ENCODE measurements around the gene LMBR1L.
"Not testable (repeated sequence)": the region's sequence is repeated elsewhere in the genome, so short reads cannot be mapped to it uniquely, and the experiment has no call there.

Gene LMBR1L

DNA sequence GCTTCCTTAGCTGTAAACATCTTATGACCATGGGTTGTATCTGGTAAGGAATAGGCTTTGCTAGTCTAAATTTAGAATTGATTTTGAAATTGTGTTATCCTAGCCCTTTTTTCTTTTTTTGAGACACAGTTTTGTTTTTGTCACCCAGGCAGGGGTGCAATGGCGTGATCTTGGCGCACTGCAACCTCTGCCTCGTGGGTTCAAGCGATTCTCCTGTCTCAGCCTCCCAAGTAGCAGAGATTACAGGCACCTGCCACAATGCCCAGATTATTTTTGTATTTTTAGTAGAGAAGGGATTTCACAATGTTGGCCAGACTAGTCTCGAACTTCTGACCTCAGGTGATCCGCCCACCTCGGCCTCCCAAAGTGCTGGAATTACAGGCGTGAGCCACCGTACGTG is 22.9 kb upstream of the LMBR1L start:
- TF ChIP-seq POLR2A (IDR thresholded peaks at IDR 0.05; ENCODE audit: low read depth, low read length) (no peak), PAX5 (IDR thresholded peaks at IDR 0.05; ENCODE audit: insufficient read depth, low read length, severe bottlenecking) (no peak), SPI1 (IDR thresholded peaks at IDR 0.05; ENCODE audit: low read depth, low read length) (no peak), POLR2AphosphoS5 (IDR thresholded peaks at IDR 0.05; ENCODE audit: low read depth, low read length) (no peak), TAF1 (IDR thresholded peaks at IDR 0.05; ENCODE audit: low read depth, low read length) (no peak), POU2F2 (IDR thresholded peaks at IDR 0.05; ENCODE audit: low read depth, low read length) (no peak)
- FAIRE-seq: no peak
- no peak for DNase-seq (ENCODE audit: insufficient read length, low spot score)

DNA sequence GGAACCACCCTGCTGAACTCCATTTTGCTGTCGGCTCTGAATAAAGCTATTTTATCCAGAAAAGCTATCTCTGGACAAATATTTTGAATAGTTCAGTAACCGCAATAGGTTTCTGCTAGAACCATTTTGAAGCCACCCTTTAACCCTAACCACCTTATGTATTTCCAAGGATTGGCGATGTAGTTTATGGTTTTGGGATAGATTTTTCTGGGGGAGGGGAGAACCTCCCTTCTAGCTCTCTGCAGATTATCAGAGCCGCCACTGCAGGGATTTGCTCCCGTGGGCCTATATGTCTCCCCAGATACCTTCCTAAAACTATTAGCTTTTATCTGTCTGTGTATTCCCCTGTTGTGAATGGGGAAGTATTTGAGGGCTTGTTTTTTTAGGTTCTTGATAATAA is 22.4 kb upstream of the LMBR1L start:
- FAIRE-seq (no peak), DNase-seq (ENCODE audit: insufficient read length, low spot score) (no peak)
- TF ChIP-seq SPI1 (IDR thresholded peaks at IDR 0.05; ENCODE audit: low read depth, low read length): no peak
- TF ChIP-seq POLR2AphosphoS5 (IDR thresholded peaks at IDR 0.05; ENCODE audit: low read depth, low read length): no peak
- no peak for TF ChIP-seq TAF1 (IDR thresholded peaks at IDR 0.05; ENCODE audit: low read depth, low read length)
- TF ChIP-seq POLR2A (IDR thresholded peaks at IDR 0.05; ENCODE audit: low read depth, low read length): no peak
- no peak for TF ChIP-seq PAX5 (IDR thresholded peaks at IDR 0.05; ENCODE audit: insufficient read depth, low read length, severe bottlenecking)
- TF ChIP-seq POU2F2 (IDR thresholded peaks at IDR 0.05; ENCODE audit: low read depth, low read length): no peak

DNA sequence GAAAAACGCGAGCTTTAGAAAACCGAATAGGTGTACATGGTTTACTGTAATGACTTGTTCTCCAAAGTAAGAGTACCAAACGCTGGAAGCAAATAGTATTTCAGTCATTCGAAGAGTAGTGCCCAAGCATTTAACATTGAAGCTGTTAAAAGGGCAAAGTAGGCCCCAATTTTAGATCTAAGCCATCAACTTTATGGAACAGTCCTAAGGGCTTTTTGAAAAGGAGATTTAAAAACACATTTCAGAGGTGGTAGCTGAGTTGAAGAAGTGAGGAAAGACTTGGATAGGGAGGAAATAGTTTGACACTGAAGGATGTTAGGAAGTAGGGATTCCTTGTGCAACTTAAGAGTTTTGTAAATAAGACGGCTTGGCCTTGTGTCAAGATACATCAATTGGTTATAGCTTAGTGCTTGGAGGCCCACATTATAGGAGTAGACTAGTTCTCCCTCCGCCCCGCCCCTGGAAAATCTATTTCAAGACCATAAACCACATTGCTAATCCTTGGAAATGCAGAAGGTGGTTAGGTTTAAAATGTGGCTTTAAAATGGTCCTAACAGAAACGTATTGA is 21.3 kb upstream of the LMBR1L start:
- no peak for FAIRE-seq
- no peak for DNase-seq (ENCODE audit: insufficient read length, low spot score)

DNA sequence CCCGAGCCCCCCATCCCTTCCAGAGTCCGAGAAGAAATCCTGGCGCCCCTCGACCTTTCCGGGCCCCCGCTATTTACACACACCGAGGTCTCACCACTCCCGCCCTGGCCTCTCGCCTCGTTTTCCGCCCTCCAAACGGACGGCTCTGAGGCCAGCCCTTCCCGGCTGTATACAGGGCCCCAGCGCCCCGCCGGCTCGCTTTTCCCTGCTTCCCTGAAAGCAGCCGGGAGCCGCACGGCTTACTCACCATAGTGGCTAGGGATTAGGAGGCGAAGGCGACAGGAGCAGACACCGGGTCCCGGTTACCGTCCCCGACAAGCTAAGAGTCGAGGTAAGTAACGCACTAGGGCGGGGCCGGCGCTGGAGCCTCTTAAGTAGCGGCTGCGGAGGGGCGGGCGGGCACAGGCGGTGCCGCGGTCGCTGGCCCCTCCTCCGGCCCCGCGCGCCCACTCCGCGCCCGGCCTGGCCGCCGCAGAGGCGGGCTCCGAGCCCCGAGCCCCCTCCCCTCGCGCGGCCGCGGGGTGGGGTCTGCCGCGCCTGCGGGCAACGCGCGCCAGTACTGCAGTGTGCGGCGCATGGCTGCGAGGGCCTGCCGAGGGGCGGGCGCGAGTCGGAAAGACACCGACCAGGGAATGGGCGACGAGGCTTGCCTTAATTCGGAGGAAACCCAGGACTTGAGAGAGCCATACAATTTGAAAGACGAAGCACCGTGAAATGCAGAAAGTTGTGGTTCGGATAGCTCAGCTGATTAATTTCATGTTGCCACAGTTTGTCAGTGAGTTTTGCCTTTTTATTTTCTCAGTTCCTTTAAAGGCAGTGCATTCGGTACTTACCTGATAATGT is 20.6 kb upstream of the LMBR1L start, which contains the start of gene TUBA1B:
TSS of gene TUBA1B (minus strand) at position 345 of the 843 bp plus-strand sequence. CDS start at position 250, 95 bp downstream.
- peak; percentile 20 for FAIRE-seq
- peak; percentile 78 for DNase-seq (ENCODE audit: insufficient read length, low spot score)
- TF ChIP-seq POLR2A (IDR thresholded peaks at IDR 0.05; ENCODE audit: low read depth, low read length) (peak; percentile 99), SPI1 (IDR thresholded peaks at IDR 0.05; ENCODE audit: low read depth, low read length) (peak; percentile 56), PAX5 (IDR thresholded peaks at IDR 0.05; ENCODE audit: insufficient read depth, low read length, severe bottlenecking) (no peak), POLR2AphosphoS5 (IDR thresholded peaks at IDR 0.05; ENCODE audit: low read depth, low read length) (peak; percentile 99), TAF1 (IDR thresholded peaks at IDR 0.05; ENCODE audit: low read depth, low read length) (peak; percentile 70), POU2F2 (IDR thresholded peaks at IDR 0.05; ENCODE audit: low read depth, low read length) (peak; percentile 93)

More for the DNA sequence above, 21.3 kb upstream of the LMBR1L start:
- TF ChIP-seq TAF1 (IDR thresholded peaks at IDR 0.05; ENCODE audit: low read depth, low read length): no peak
- TF ChIP-seq POLR2AphosphoS5 (IDR thresholded peaks at IDR 0.05; ENCODE audit: low read depth, low read length): no peak
- TF ChIP-seq PAX5 (IDR thresholded peaks at IDR 0.05; ENCODE audit: insufficient read depth, low read length, severe bottlenecking): no peak
- no peak for TF ChIP-seq POU2F2 (IDR thresholded peaks at IDR 0.05; ENCODE audit: low read depth, low read length)
- no peak for TF ChIP-seq POLR2A (IDR thresholded peaks at IDR 0.05; ENCODE audit: low read depth, low read length)
- TF ChIP-seq SPI1 (IDR thresholded peaks at IDR 0.05; ENCODE audit: low read depth, low read length): no peak

DNA sequence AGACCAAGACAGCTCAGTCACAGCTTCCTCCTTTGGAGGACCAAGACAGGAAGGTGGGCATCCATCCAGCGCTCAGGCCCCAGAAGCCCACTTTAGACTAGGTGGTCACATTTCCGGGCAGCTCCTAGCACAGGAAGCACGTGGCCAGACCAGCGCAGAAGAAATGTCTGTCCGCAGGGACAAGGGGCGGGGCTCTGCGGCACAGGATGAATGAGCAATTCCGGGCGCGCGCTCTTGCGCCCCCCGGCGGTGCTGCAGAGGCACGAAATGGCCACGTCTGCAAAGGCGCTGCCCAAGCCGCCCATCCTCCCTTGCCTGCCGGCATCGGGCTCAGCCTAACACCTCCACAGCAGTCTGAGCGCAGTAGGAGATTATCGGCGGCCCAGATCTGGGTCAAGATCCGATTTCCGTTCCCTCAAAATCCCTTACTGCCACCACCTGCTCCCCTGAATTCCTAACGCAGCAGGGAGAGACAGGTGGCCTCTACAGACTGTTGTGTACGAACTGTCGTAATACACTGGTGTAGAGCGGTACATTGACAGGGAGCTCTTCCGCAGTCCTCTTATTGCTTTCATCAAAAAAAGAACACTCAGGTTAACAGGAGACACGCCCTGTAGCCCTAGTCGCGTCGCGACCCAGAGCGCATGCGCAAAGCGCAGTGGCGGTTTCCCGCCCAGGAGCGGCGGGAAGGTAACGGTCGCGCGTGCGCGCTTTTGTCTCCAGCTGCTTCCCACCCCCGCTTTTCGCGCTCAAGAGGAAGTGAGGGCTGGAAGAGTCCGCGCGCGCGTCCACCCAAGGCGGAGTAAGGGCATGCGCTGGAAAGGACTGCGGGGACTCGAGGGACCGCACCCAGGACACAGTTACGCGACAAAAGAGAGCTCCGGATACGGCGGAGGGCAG is 19.8 kb upstream of the LMBR1L start:
- DNase-seq (ENCODE audit: insufficient read length, low spot score) (peak; percentile 72), FAIRE-seq (peak; percentile 80)
- peak; percentile 67 for TF ChIP-seq POLR2AphosphoS5 (IDR thresholded peaks at IDR 0.05; ENCODE audit: low read depth, low read length)
- peak; percentile 81 for TF ChIP-seq POU2F2 (IDR thresholded peaks at IDR 0.05; ENCODE audit: low read depth, low read length)
- TF ChIP-seq SPI1 (IDR thresholded peaks at IDR 0.05; ENCODE audit: low read depth, low read length): peak; percentile 80
- peak; percentile 70 for TF ChIP-seq PAX5 (IDR thresholded peaks at IDR 0.05; ENCODE audit: insufficient read depth, low read length, severe bottlenecking)
- TF ChIP-seq POLR2A (IDR thresholded peaks at IDR 0.05; ENCODE audit: low read depth, low read length): peak; percentile 72
- TF ChIP-seq TAF1 (IDR thresholded peaks at IDR 0.05; ENCODE audit: low read depth, low read length): peak; percentile 58; the same call in 1 of the 2 replicates

DNA sequence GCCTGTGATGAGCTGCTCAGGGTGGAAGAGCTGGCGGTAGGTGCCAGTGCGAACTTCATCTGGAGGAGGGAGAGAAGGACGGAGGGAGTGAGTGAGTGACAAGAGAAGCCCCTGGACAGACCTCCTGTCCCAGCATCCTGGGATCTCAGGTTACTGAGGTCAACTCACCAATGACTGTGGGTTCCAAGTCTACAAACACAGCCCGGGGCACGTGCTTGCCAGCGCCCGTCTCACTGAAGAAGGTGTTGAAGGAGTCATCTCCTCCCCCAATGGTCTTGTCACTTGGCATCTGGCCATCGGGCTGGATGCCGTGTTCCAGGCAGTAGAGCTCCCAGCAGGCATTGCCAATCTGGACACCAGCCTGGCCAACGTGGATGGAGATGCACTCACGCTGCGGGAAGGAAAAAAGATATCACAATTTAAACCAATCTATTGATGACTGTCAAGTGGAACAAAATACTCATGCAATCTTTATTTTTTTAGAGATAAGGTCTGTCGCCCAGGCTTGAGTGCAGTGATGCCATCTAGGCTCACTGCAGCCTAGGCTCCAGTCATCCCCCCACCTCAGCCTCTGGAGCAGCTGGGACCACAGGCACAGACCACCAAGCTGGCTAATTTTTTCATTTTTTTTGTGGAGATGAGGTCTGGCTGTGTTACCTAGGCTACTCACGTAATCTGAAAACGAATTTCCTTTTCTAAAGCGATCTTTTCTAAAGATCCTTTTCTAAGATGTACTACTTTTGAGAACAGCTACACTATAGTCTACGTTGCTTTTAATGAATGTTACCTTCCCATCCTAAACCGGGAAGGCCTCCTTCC is 18.9 kb upstream of the LMBR1L start:
- DNase-seq (ENCODE audit: insufficient read length, low spot score): no peak
- no peak for FAIRE-seq
- TF ChIP-seq POU2F2 (IDR thresholded peaks at IDR 0.05; ENCODE audit: low read depth, low read length) (no peak), POLR2AphosphoS5 (IDR thresholded peaks at IDR 0.05; ENCODE audit: low read depth, low read length) (no peak), PAX5 (IDR thresholded peaks at IDR 0.05; ENCODE audit: insufficient read depth, low read length, severe bottlenecking) (no peak)

DNA sequence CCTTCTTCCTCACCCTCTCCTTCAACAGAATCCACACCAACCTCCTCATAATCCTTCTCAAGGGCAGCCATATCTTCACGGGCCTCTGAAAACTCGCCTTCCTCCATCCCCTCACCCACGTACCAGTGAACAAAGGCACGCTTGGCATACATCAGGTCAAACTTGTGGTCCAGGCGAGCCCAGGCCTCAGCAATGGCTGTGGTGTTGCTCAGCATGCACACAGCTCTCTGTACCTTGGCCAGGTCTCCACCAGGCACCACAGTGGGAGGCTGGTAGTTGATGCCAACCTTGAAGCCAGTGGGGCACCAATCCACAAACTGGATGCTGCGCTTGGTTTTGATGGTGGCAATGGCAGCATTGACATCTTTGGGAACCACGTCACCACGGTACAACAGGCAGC is 17.3 kb upstream of the LMBR1L start:
- not testable (repeated sequence) for FAIRE-seq

DNA sequence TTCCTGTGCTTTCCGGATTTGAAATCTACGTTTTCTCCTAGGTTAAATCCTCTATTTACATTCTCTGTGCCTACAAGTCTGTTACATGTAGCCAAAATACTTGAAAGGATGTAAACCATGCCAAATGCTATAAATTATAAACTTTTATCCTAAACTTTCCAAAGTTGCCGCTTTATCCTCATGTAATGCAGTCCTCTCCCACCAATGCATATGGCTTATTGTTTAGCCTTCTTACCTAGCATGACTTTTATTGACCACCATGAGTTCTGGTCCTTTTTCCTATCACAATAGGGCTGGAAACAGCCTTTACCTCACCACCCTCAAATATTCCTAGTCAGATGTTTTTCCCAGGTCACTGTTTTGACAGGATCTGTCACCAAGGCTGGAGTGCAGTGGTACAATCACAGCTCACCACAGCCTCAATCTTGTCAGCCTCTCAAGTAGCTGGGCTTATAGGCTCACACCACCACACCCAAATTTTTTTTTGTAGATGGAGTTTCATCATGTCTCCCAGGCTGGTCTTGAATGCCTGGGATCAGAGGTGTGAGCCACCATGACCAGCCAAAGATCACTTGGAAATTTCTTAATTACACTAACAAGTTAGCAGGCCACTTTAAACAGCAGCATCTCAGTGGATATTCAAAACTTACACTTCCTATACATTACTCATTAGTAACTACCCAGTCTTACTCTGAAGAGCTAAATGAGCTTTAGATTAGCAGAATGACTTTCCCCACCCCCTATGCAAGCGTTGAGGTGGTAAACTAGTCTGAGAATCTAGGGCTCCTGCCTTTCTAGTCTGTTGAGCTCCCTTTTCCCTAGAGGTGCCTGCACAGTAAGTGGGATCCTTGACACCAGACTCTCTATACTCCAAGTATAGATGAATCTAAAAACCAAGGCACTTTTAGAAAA is 16.5 kb upstream of the LMBR1L start:
- TF ChIP-seq POLR2AphosphoS5 (IDR thresholded peaks at IDR 0.05; ENCODE audit: low read depth, low read length): peak; percentile 94
- peak; percentile 75 for TF ChIP-seq POU2F2 (IDR thresholded peaks at IDR 0.05; ENCODE audit: low read depth, low read length)
- peak; percentile 90; the same call in 1 of the 2 replicates for TF ChIP-seq POLR2A (IDR thresholded peaks at IDR 0.05; ENCODE audit: low read depth, low read length)
- TF ChIP-seq SPI1 (IDR thresholded peaks at IDR 0.05; ENCODE audit: low read depth, low read length): no peak
- TF ChIP-seq PAX5 (IDR thresholded peaks at IDR 0.05; ENCODE audit: insufficient read depth, low read length, severe bottlenecking): no peak
- DNase-seq (ENCODE audit: insufficient read length, low spot score): no peak
- no peak for FAIRE-seq

More for the DNA sequence above, 17.3 kb upstream of the LMBR1L start:
- not testable (repeated sequence) for DNase-seq (ENCODE audit: insufficient read length, low spot score)

All from GM12891 (cell line).